ENCODE measurements around the gene CDX1.

CDX1 gene

GRCh38 chr5:150163547-150164059 is 3.0 kb upstream of the CDX1 start:
- no peak for DNase-seq

GRCh38 chr5:150164211-150164980 is 2.2 kb upstream of the CDX1 start:
- no peak for DNase-seq

- DNase-seq = no peak
Measured at GRCh38 chr5:150166037-150166649, 435 bp upstream of the CDX1 start.

- no peak for DNase-seq
Measured at GRCh38 chr5:150167512-150167850, 903 bp downstream of the CDX1 start.

GRCh38 chr5:150167908-150168307 is 1.3 kb downstream of the CDX1 start:
- DNase-seq = no peak

GRCh38 chr5:150168864-150169263 is 2.3 kb downstream of the CDX1 start:
- no peak for DNase-seq

GRCh38 chr5:150172145-150172544 is 5.6 kb downstream of the CDX1 start:
- DNase-seq = no peak

GRCh38 chr5:150172556-150172955 is 6.0 kb downstream of the CDX1 start:
- no peak for DNase-seq

- DNase-seq = no peak
Measured at GRCh38 chr5:150173161-150173560, 6.6 kb downstream of the CDX1 start.

- DNase-seq = no peak
Measured at GRCh38 chr5:150174285-150174684, 7.7 kb downstream of the CDX1 start.

- DNase-seq = no peak
Measured at GRCh38 chr5:150175076-150175475, 8.5 kb downstream of the CDX1 start.

- DNase-seq = no peak
Measured at GRCh38 chr5:150175536-150175935, 9.0 kb downstream of the CDX1 start.

- DNase-seq = no peak
Measured at GRCh38 chr5:150176745-150177477, 10.3 kb downstream of the CDX1 start.

GRCh38 chr5:150177721-150178120 is 11.1 kb downstream of the CDX1 start:
- DNase-seq = no peak

- DNase-seq = no peak
Measured at GRCh38 chr5:150178262-150178661, 11.7 kb downstream of the CDX1 start.

- no peak for DNase-seq
Measured at GRCh38 chr5:150179019-150179620, 12.5 kb downstream of the CDX1 start.

- DNase-seq = no peak
Measured at GRCh38 chr5:150180241-150181026, 13.9 kb downstream of the CDX1 start.

GRCh38 chr5:150181027-150181426 is 14.4 kb downstream of the CDX1 start:
- no peak for DNase-seq

- no peak for DNase-seq
Measured at GRCh38 chr5:150181766-150182545, 15.4 kb downstream of the CDX1 start.

- no peak for DNase-seq
Measured at GRCh38 chr5:150182774-150183173, 16.2 kb downstream of the CDX1 start.

- DNase-seq = no peak
Measured at GRCh38 chr5:150183436-150183835, 16.9 kb downstream of the CDX1 start.

- DNase-seq = no peak
Measured at GRCh38 chr5:150184006-150184405, 17.4 kb downstream of the CDX1 start.

Measured in central memory CD4-positive, alpha-beta T cell (primary cell).